ENCODE results near the gene NUF2.
"Not testable (repeated sequence)": the region's sequence is repeated elsewhere in the genome, so short reads cannot be mapped to it uniquely, and the experiment has no call there.

The NUF2 gene

DNA sequence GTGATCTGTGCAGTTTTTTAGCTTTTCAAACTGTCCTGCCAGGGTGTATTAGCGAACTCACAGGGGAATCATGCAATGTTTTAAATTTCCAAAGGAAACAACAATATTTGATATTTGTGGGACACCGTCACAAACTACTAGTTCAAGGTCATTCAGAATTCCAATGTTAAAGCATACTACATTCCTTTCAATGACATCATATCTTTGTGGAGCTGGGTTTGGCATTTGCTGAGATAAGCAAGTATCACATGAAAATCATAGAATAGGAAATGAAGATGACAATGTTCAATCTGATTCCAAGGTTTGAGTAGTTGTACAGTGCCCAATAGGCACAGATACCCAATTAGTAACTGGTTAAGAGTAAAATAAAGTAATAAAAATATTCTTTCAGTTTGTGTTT, 35.6 kb downstream of the NUF2 start:
- H3K36me3 ChIP-seq (ENCODE audit: insufficient read depth, low read length), result peaks cover 18% of the 10 kb centered on the region
- no peak for DNase-seq (ENCODE audit: low read depth, low spot score)
- H3K4me3 ChIP-seq, result 0 out of 2 replicates have a peak overlapping the region, but pooled peaks have one; percentile 20
- H3K9ac ChIP-seq (ENCODE audit: insufficient read length), result peak overlapping the region; percentile 12
- peak overlapping the region; percentile 90 for H3K27ac ChIP-seq
- TF ChIP-seq FOXP2 (optimal IDR thresholded peaks at IDR 0.05; ENCODE audit: control extremely low read depth, extremely low read length, insufficient read depth), result no peak
- no peak for TF ChIP-seq POLR2AphosphoS5 (IDR thresholded peaks at IDR 0.05; ENCODE audit: borderline replicate concordance, low read depth, low read length)
- TF ChIP-seq EZH2 (IDR thresholded peaks at IDR 0.05), result no peak
- no peaks in the 10 kb centered on the region for H3K9me3 ChIP-seq (ENCODE audit: low read depth, low read length)

DNA sequence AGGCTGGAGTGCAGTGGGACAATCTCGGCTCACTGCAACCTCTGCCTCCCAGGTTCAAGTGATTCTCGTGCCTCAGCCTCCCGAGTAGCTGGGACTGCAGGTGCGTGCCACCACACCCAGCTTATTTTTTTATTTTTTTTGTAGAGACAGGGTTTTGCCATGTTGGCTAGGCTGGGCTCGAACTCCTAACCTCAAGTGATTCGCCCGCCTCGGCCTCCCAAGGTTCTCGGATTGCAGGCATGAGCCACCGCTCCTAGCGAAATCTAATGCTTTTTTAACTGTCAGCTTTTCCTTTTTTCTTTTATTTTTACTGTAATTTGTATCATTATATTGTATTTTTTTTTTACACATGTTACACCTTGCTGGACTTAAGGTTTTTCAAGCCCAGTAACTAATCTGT, 36.4 kb downstream of the NUF2 start:
- not testable (repeated sequence) for H3K4me3 ChIP-seq; H3K9me3 ChIP-seq (ENCODE audit: low read depth, low read length); H3K9ac ChIP-seq (ENCODE audit: insufficient read length); DNase-seq (ENCODE audit: low read depth, low spot score)
- peaks cover 17% of the 10 kb centered on the region for H3K36me3 ChIP-seq (ENCODE audit: insufficient read depth, low read length)
- H3K27ac ChIP-seq, result peak overlapping the region; percentile 90

DNA sequence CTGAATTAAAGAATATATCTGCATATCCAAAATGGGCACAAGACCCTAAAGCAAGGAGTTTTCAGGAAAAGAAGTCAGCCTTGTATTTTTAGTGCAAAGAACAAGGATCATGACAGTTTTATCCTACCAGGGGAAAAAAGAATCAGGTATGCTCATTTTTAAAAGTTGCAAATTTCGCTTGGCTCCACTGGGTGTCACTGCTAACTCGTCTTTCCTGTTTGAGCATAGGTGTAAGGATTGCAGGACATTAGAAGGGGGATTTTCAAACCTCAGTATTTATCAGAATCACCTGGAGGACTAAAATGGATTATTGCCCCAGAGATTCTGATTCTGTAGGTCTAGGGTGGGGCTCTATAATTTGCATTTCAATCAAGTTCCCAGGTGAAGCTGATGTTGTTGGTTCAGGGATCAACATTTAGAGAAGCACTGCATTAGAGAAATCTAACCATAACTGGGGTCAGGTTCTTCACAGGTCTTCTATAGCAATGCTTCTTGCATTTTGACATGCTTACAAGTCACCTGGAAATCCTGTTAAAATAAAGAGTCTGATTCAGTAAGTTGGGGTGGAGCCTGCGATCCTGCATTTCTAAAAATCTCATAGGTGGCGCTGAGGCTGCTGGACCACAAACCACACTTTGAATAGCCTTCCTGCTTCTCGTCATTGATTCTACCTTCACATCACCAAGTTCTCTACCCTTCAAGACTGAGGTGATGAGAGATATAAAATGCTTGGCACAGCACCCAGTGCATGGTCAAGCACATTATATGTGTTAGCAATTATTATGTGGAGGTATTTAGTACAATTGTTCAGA, 39.6 kb downstream of the NUF2 start:
- Histone ChIP-seq H3K9ac (ENCODE audit: insufficient read length) (no peak overlapping the region), H3K27ac (no peak overlapping the region), H3K36me3 (ENCODE audit: insufficient read depth, low read length) (peaks cover 6% of the 10 kb centered on the region), H3K9me3 (ENCODE audit: low read depth, low read length) (no peaks in the 10 kb centered on the region), H3K4me3 (no peak overlapping the region)
- DNase-seq (ENCODE audit: low read depth, low spot score), result peak; percentile 39
- TF ChIP-seq EZH2 (IDR thresholded peaks at IDR 0.05), result no peak

DNA sequence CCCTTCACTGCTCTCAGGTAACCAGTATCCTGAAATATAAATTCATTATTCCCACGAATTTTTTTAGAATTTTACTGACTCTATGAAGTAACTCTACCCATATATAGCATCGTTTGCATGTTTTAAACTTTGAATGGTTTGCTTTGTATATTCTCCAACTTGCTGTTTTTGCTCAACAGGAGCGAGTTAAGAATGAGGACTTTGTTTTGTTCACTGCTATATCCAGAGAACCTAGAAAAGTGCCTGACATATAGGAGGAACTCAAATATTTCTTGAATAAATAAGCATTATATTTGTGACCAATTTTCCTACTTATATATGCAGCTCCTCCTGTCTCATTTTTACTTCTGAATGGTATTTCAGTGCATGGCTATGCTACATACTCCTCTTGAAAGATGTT, 43.4 kb downstream of the NUF2 start:
- no peak for DNase-seq (ENCODE audit: low read depth, low spot score)
- Histone ChIP-seq H3K9ac (ENCODE audit: insufficient read length) (no peak overlapping the region), H3K36me3 (ENCODE audit: insufficient read depth, low read length) (no peaks in the 10 kb centered on the region), H3K27ac (no peak overlapping the region), H3K4me3 (no peak overlapping the region), H3K9me3 (ENCODE audit: low read depth, low read length) (no peaks in the 10 kb centered on the region)
- TF ChIP-seq EZH2 (IDR thresholded peaks at IDR 0.05), result no peak
- no peak for TF ChIP-seq POLR2AphosphoS5 (IDR thresholded peaks at IDR 0.05; ENCODE audit: borderline replicate concordance, low read depth, low read length)
- no peak for TF ChIP-seq FOXP2 (optimal IDR thresholded peaks at IDR 0.05; ENCODE audit: control extremely low read depth, extremely low read length, insufficient read depth)

DNA sequence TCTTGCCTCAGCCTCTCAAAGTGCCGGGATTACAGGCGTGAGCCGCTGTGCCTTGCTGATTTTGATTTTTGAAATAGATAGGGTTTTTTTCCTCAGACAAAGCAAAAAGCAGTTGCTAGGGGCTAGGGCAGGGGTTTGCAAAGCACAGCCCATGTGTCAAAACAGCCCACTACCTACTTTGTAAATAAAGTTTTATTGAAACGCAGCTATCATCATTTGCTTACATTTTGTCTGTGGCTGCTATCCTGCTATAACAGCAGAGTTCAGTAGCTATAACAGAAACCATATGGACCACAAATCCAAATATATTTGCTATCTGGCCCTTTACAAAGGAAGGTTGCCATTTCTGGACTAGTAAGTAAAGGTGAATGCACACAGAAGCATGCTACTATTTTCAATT, 44.8 kb downstream of the NUF2 start:
- DNase-seq (ENCODE audit: low read depth, low spot score), result no peak
- TF ChIP-seq POLR2AphosphoS5 (IDR thresholded peaks at IDR 0.05; ENCODE audit: borderline replicate concordance, low read depth, low read length) (no peak), EZH2 (IDR thresholded peaks at IDR 0.05) (no peak), FOXP2 (optimal IDR thresholded peaks at IDR 0.05; ENCODE audit: control extremely low read depth, extremely low read length, insufficient read depth) (no peak)
- no peak overlapping the region for H3K27ac ChIP-seq
- H3K9me3 ChIP-seq (ENCODE audit: low read depth, low read length), result no peaks in the 10 kb centered on the region
- H3K9ac ChIP-seq (ENCODE audit: insufficient read length), result no peak overlapping the region
- no peaks in the 10 kb centered on the region for H3K36me3 ChIP-seq (ENCODE audit: insufficient read depth, low read length)
- H3K4me3 ChIP-seq, result no peak overlapping the region

DNA sequence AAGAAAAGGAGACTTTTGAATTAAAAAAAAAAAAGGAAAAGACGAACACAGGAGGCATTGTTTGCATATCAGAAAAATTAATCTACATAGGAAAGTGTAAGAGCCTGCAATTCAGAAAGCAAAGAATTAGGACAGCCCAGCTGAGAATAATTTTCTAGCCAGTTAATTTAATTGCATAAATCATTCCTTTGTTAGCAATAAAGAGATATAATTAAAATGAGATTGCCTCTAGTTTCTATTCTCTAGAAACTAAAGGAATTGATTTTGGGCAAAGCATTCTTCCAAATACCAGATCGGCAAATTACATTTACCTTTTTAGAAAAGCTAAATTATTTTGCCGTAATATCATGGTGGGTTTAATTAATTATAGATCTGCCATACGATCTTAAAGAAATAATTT, 46.0 kb downstream of the NUF2 start:
- Histone ChIP-seq H3K9me3 (ENCODE audit: low read depth, low read length) (no peaks in the 10 kb centered on the region), H3K27ac (peak overlapping the region; percentile 69), H3K36me3 (ENCODE audit: insufficient read depth, low read length) (no peaks in the 10 kb centered on the region), H3K9ac (ENCODE audit: insufficient read length) (peak overlapping the region; percentile 32), H3K4me3 (0 out of 2 replicates have a peak overlapping the region, but pooled peaks have one; percentile 11)
- no peak for DNase-seq (ENCODE audit: low read depth, low spot score)
- TF ChIP-seq FOXP2 (optimal IDR thresholded peaks at IDR 0.05; ENCODE audit: control extremely low read depth, extremely low read length, insufficient read depth) (no peak), EZH2 (IDR thresholded peaks at IDR 0.05) (no peak), POLR2AphosphoS5 (IDR thresholded peaks at IDR 0.05; ENCODE audit: borderline replicate concordance, low read depth, low read length) (no peak)

DNA sequence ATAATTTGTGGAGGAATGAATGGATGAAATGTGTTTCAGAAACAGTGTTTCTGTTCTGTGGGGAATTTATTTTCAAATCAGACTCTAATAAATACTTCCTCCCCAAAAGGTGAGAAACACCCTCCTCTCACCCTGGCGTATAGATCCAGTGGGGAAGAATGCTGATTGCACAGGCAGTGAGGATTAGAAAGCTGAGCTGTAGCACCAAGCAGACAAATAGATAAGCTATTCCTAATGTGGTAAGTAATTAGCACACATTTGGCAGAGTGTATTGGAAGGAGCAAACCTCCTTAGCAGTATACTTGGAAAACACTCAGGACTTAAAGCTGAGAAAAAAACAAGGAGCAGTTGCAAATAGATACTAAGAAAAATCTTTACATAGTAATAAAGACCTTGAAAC, 50.8 kb downstream of the NUF2 start:
- Histone ChIP-seq H3K27ac (no peak overlapping the region), H3K36me3 (ENCODE audit: insufficient read depth, low read length) (no peaks in the 10 kb centered on the region), H3K9ac (ENCODE audit: insufficient read length) (no peak overlapping the region), H3K9me3 (ENCODE audit: low read depth, low read length) (no peaks in the 10 kb centered on the region), H3K4me3 (no peak overlapping the region)
- TF ChIP-seq FOXP2 (optimal IDR thresholded peaks at IDR 0.05; ENCODE audit: control extremely low read depth, extremely low read length, insufficient read depth), result no peak
- no peak for TF ChIP-seq EZH2 (IDR thresholded peaks at IDR 0.05)
- no peak for TF ChIP-seq POLR2AphosphoS5 (IDR thresholded peaks at IDR 0.05; ENCODE audit: borderline replicate concordance, low read depth, low read length)
- no peak for DNase-seq (ENCODE audit: low read depth, low spot score)

DNA sequence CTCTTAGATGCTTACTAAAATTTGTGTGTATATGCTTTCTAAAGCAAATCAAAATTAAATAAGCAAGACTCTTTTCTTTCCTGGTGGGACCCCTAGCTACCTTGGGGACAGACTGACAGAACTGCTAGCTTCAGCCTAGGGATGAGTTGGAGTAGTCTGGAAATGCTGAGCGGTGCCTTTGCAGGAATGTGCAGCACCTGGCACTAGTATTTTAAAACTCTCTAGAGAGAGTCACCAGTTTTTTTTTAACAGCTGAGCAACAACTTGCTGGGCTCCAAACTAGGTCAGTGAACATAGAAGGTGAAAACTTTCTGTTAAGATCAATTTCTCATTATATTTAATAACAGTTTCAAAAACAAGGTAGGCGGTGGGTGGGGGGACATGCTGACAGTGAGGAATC, 56.8 kb downstream of the NUF2 start:
- H3K9me3 ChIP-seq (ENCODE audit: low read depth, low read length), result no peaks in the 10 kb centered on the region
- no peaks in the 10 kb centered on the region for H3K36me3 ChIP-seq (ENCODE audit: insufficient read depth, low read length)
- H3K4me3 ChIP-seq, result no peak overlapping the region
- no peak overlapping the region for H3K9ac ChIP-seq (ENCODE audit: insufficient read length)
- no peak for TF ChIP-seq FOXP2 (optimal IDR thresholded peaks at IDR 0.05; ENCODE audit: control extremely low read depth, extremely low read length, insufficient read depth)
- no peak for TF ChIP-seq EZH2 (IDR thresholded peaks at IDR 0.05)
- TF ChIP-seq POLR2AphosphoS5 (IDR thresholded peaks at IDR 0.05; ENCODE audit: borderline replicate concordance, low read depth, low read length), result no peak
- no peak for DNase-seq (ENCODE audit: low read depth, low spot score)
- no peak overlapping the region for H3K27ac ChIP-seq

DNA sequence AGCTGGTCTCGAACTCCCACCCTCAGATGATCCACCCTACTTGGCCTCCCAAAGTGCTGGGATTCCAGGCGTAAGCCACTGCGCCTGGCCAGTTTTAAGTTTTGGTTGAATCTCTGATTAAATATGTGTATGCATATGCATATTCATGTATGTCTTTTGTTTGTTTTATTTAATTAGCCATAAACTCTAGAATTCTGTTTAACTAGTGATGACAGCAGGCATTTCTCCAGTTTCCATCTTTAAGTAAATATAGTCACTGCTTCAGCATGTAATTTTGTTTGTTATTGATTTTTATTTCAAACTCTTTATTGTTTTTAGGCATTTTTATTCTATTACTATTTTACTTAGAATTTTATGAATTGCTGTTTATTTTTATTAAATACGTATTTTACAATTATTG, 58.0 kb downstream of the NUF2 start:
- no peak for TF ChIP-seq FOXP2 (optimal IDR thresholded peaks at IDR 0.05; ENCODE audit: control extremely low read depth, extremely low read length, insufficient read depth)
- TF ChIP-seq POLR2AphosphoS5 (IDR thresholded peaks at IDR 0.05; ENCODE audit: borderline replicate concordance, low read depth, low read length), result no peak
- no peak for TF ChIP-seq EZH2 (IDR thresholded peaks at IDR 0.05)
- Histone ChIP-seq H3K27ac (no peak overlapping the region), H3K4me3 (no peak overlapping the region), H3K36me3 (ENCODE audit: insufficient read depth, low read length) (no peaks in the 10 kb centered on the region), H3K9ac (ENCODE audit: insufficient read length) (no peak overlapping the region), H3K9me3 (ENCODE audit: low read depth, low read length) (no peaks in the 10 kb centered on the region)
- DNase-seq (ENCODE audit: low read depth, low spot score), result no peak

Measured in SK-N-MC (cell line).